ENCODE results near the gene CERS2. TPM values are rescaled to one million over a fixed set of nuclear protein-coding genes. Genes with fewer than 3 reads are reported as not detected.
"Not testable (repeated sequence)": the region's sequence is repeated elsewhere in the genome, so short reads cannot be mapped to it uniquely, and the experiment has no call there.

The CERS2 gene
- polyA plus RNA-seq, 1 of the 3 experiments (the other 2 are of a cell fraction), result 150 TPM

GRCh38 chr1:150931773-150932172 is 42.9 kb downstream of the CERS2 start:
- H4K20me1 ChIP-seq (ENCODE audit: insufficient read depth), result no peaks in the 10 kb centered on the region
- no peak overlapping the region for H3K4me3 ChIP-seq (ENCODE audit: low read depth in 2 of 2, low read length in 1 of 2)
- peaks cover 64% of the 10 kb centered on the region for H3K79me2 ChIP-seq (ENCODE audit: insufficient read depth)
- no peaks in the 10 kb centered on the region for H3K27me3 ChIP-seq (ENCODE audit: insufficient read depth)
- 76% methylated on average over 1 of the region's 1 CpG for WGBS (ENCODE audit: low lambda C conversion rate)
- TF ChIP-seq FOXJ3 (CRISPR knock-in tag; IDR thresholded peaks at IDR 0.05) (no peak), CHD2 (IDR thresholded peaks at IDR 0.05; ENCODE audit: low read length, partially characterized antibody) (no peak), RFX5 (IDR thresholded peaks at IDR 0.05; ENCODE audit: low read length) (no peak), USF1 (IDR thresholded peaks at IDR 0.05; ENCODE audit: borderline replicate concordance, low read depth) (no peak), ELF1 (IDR thresholded peaks at IDR 0.05) (no peak), PBX3 (IDR thresholded peaks at IDR 0.05) (no peak), JUND (IDR thresholded peaks at IDR 0.05) (no peak)
- no peak overlapping the region for H2AFZ ChIP-seq (ENCODE audit: low read depth)
- H3K27ac ChIP-seq (ENCODE audit: low read depth in 2 of 2, low read length in 1 of 2), result no peak overlapping the region
- peaks cover 10% of the 10 kb centered on the region; the same call in 1 of the 2 replicates for H3K9me3 ChIP-seq
- POLR2A ChIA-PET, result no interaction called here
- CTCF ChIA-PET, result no interaction called here
- H3K9me2 ChIP-seq, result no peaks in the 10 kb centered on the region
- peaks cover 11% of the 10 kb centered on the region for H3F3A ChIP-seq (replicated peaks; ENCODE audit: insufficient read depth)
- H3K9ac ChIP-seq, result no peak overlapping the region
- H3K4me1 ChIP-seq (ENCODE audit: control insufficient read depth in 1 of 2, insufficient read depth in 2 of 2, low read depth in 1 of 2, low read length in 1 of 2), result peaks cover 6% of the 10 kb centered on the region in 2 experiments; a peak in 2 of 4 replicates
- no peak overlapping the region for H3K4me2 ChIP-seq
- peaks cover 54 to 76% of the 10 kb centered on the region in 2 experiments for H3K36me3 ChIP-seq (replicated peaks in 1 of 2; ENCODE audit: control insufficient read depth in 1 of 2, insufficient read depth in 2 of 2, low read length in 1 of 2)
- no peak for DNase-seq

- Histone ChIP-seq H3K79me2 (ENCODE audit: insufficient read depth) (peaks cover 54% of the 10 kb centered on the region), H3K36me3 (replicated peaks in 1 of 2; ENCODE audit: control insufficient read depth in 1 of 2, insufficient read depth in 2 of 2, low read length in 1 of 2) (peaks cover 39 to 54% of the 10 kb centered on the region in 2 experiments), H3F3A (replicated peaks; ENCODE audit: insufficient read depth) (peaks cover 11% of the 10 kb centered on the region)
- CTCF ChIA-PET; H3K27ac ChIP-seq (ENCODE audit: low read depth in 2 of 2, low read length in 1 of 2); H3K9me3 ChIP-seq; H3K9me2 ChIP-seq; H3K4me3 ChIP-seq (ENCODE audit: low read depth in 2 of 2, low read length in 1 of 2); H3K9ac ChIP-seq; H3K4me2 ChIP-seq; POLR2A ChIA-PET; H2AFZ ChIP-seq (ENCODE audit: low read depth); DNase-seq; H4K20me1 ChIP-seq (ENCODE audit: insufficient read depth); H3K4me1 ChIP-seq (ENCODE audit: control insufficient read depth in 1 of 2, insufficient read depth in 2 of 2, low read depth in 1 of 2, low read length in 1 of 2); H3K27me3 ChIP-seq (ENCODE audit: insufficient read depth): not testable (repeated sequence)
- 100% methylated on average over 6 of the region's 6 CpGs for WGBS (ENCODE audit: low lambda C conversion rate)
Measured at GRCh38 chr1:150928775-150929174, 45.9 kb downstream of the CERS2 start.

GRCh38 chr1:150928286-150928685 is 46.3 kb downstream of the CERS2 start:
- H3K79me2 ChIP-seq (ENCODE audit: insufficient read depth), result peaks cover 51% of the 10 kb centered on the region
- no peaks in the 10 kb centered on the region for H4K20me1 ChIP-seq (ENCODE audit: insufficient read depth)
- H3K4me3 ChIP-seq (ENCODE audit: low read depth in 2 of 2, low read length in 1 of 2), result no peak overlapping the region
- H3K9ac ChIP-seq, result no peak overlapping the region
- peaks cover 39 to 52% of the 10 kb centered on the region in 2 experiments for H3K36me3 ChIP-seq (replicated peaks in 1 of 2; ENCODE audit: control insufficient read depth in 1 of 2, insufficient read depth in 2 of 2, low read length in 1 of 2)
- DNase-seq, result no peak
- H3K4me2 ChIP-seq, result no peak overlapping the region
- H3K27me3 ChIP-seq (ENCODE audit: insufficient read depth), result no peaks in the 10 kb centered on the region
- ChIA-PET POLR2A (no interaction called here), CTCF (interaction anchor here (1.2 kb wide), 1 partner anchor 68 kb away, joined by 3 read pairs; no protein-coding TSS in a partner anchor)
- H3K4me1 ChIP-seq (ENCODE audit: control insufficient read depth in 1 of 2, insufficient read depth in 2 of 2, low read depth in 1 of 2, low read length in 1 of 2), result peaks cover 6 to 9% of the 10 kb centered on the region in 2 experiments; a peak in 2 of 4 replicates
- H3F3A ChIP-seq (replicated peaks; ENCODE audit: insufficient read depth), result peaks cover 11% of the 10 kb centered on the region
- H2AFZ ChIP-seq (ENCODE audit: low read depth), result no peak overlapping the region
- H3K9me3 ChIP-seq, result peaks cover 10% of the 10 kb centered on the region; the same call in 1 of the 2 replicates
- no peak overlapping the region for H3K27ac ChIP-seq (ENCODE audit: low read depth in 2 of 2, low read length in 1 of 2)
- 94% methylated on average over 3 of the region's 3 CpGs for WGBS (ENCODE audit: low lambda C conversion rate)
- no peak for TF ChIP-seq CTCF (IDR thresholded peaks at IDR 0.05)
- no peak for TF ChIP-seq RFX5 (IDR thresholded peaks at IDR 0.05; ENCODE audit: low read length)
- no peak for TF ChIP-seq YY1 (IDR thresholded peaks at IDR 0.05; ENCODE audit: low read depth)
- TF ChIP-seq MXI1 (IDR thresholded peaks at IDR 0.05; ENCODE audit: low read depth, low read length), result no peak
- no peaks in the 10 kb centered on the region for H3K9me2 ChIP-seq
